GM23338 (cell line): ENCODE measurements around the gene WDR62. TPM values are rescaled to one million over a fixed set of nuclear protein-coding genes. Genes with fewer than 3 reads are reported as not detected.

ENCODE experiments used
- ATAC-seq: fragments of 200-7000 bp; cut with Tn5 transposase; 3 replicates; pipeline ENCODE4 v1.9.1; 2020
- DNase-seq: peaks from one replicate; pipeline ENCODE4 v3.0.0-alpha.2; 2015; ENCODE audit warnings: low spot score
- H2AFZ ChIP-seq: fragments of 200-600 bp; sonication (generic); 2 replicates; pipeline ENCODE4 v1.8.0; 2016; ENCODE audit warnings: antibody characterized with exemption, mild to moderate bottlenecking, moderate library complexity
- H3F3A ChIP-seq: fragments of 200-600 bp; sonication (generic); replicated peaks from 2 replicates; pipeline ENCODE4 v1.8.0; 2017; ENCODE audit warnings: antibody characterized with exemption, mixed run types, low read depth
- H3K27ac ChIP-seq: fragments of 200-600 bp; sonication (generic); 2 replicates; pipeline ENCODE4 v1.6.1; 2016; ENCODE audit warnings: low read depth
- H3K27me3 ChIP-seq: fragments of 200-600 bp; sonication (generic); 2 replicates; pipeline ENCODE4 v1.8.0; 2016; ENCODE audit warnings: mild to moderate bottlenecking, mixed run types, moderate library complexity; ENCODE audit not compliant: insufficient read depth
- H3K36me3 ChIP-seq: fragments of 200-600 bp; sonication (generic); 2 replicates; pipeline ENCODE4 v1.8.0; 2016; ENCODE audit warnings: mild to moderate bottlenecking; ENCODE audit not compliant: insufficient read depth
- H3K4me1 ChIP-seq: fragments of 200-600 bp; sonication (generic); 2 replicates; pipeline ENCODE4 v1.8.0; 2016; ENCODE audit warnings: mild to moderate bottlenecking, moderate library complexity; ENCODE audit not compliant: insufficient read depth
- H3K4me2 ChIP-seq: fragments of 200-600 bp; sonication (generic); 2 replicates; pipeline ENCODE4 v1.7.1; 2017; ENCODE audit warnings: mixed run types
- H3K4me3 ChIP-seq: fragments of 200-600 bp; sonication (generic); 2 replicates; pipeline ENCODE4 v1.6.1; 2016; ENCODE audit warnings: mixed run types
- H3K79me2 ChIP-seq: fragments of 200-600 bp; sonication (generic); replicated peaks from 2 replicates; pipeline ENCODE4 v1.8.0; 2017; ENCODE audit warnings: mild to moderate bottlenecking; ENCODE audit not compliant: insufficient read depth
- H3K9me2 ChIP-seq: fragments of 200-600 bp; sonication (generic); 2 replicates; pipeline ENCODE4 v1.8.0; 2017; ENCODE audit not compliant: insufficient read depth
- H4K20me1 ChIP-seq: fragments of 200-600 bp; sonication (generic); replicated peaks from 2 replicates; pipeline ENCODE4 v1.8.0; 2017; ENCODE audit warnings: mild to moderate bottlenecking; ENCODE audit not compliant: insufficient read depth
- H3K27ac Mint-ChIP-seq: 2 replicates; pipeline ENCODE4 v1.8.0; 2020; ENCODE audit warnings: inconsistent platforms, mild to moderate bottlenecking, moderate library complexity, mixed read lengths
- H3K27me3 Mint-ChIP-seq: 3 replicates; pipeline ENCODE4 v1.8.0; 2022; ENCODE audit warnings: low read depth, mild to moderate bottlenecking, moderate library complexity, mixed read lengths, inconsistent platforms; ENCODE audit not compliant: insufficient read depth, poor library complexity
- H3K36me3 Mint-ChIP-seq: 3 replicates; pipeline ENCODE4 v1.8.0; 2021; ENCODE audit warnings: low read depth, mild to moderate bottlenecking, inconsistent platforms, moderate library complexity, mixed read lengths
- H3K4me1 Mint-ChIP-seq: 3 replicates; pipeline ENCODE4 v1.8.0; 2020; ENCODE audit warnings: mild to moderate bottlenecking, inconsistent platforms, mixed read lengths
- H3K4me3 Mint-ChIP-seq: 3 replicates; pipeline ENCODE4 v1.8.0; 2021; ENCODE audit warnings: moderate library complexity, mild to moderate bottlenecking, inconsistent platforms, mixed read lengths
- H3K9me3 Mint-ChIP-seq: 3 replicates; pipeline ENCODE4 v1.8.0; 2020; ENCODE audit warnings: moderate library complexity, mild to moderate bottlenecking, inconsistent platforms, mixed read lengths
- CREB1 ChIP-seq: fragments of 250-450 bp; sonication (Bioruptor Pico); IDR thresholded peaks from 2 replicates; pipeline ENCODE4 v1.5.0; 2020; ENCODE audit warnings: low read depth, mild to moderate bottlenecking, moderate library complexity
- CTCF ChIP-seq, 2 experiments: fragments of 200-600 bp in 1 of 2; sonication (generic) in 1 of 2; conservative IDR thresholded peaks; 2 replicates each; pipeline versions ENCODE4 v1.5.1 to v1.6.1; 2016 to 2017; ENCODE audit warnings: antibody characterized with exemption in 2 of 2, low read depth in 2 of 2, mild to moderate bottlenecking in 2 of 2, moderate library complexity in 1 of 2
- EZH2 ChIP-seq: fragments of 200-600 bp; sonication (generic); IDR thresholded peaks from one replicate; pipeline ENCODE4 v1.8.0; 2017; ENCODE audit warnings: antibody characterized with exemption, mild to moderate bottlenecking, low read depth; ENCODE audit not compliant: unreplicated experiment
- EZH2phosphoT487 ChIP-seq: fragments of 200-600 bp; sonication (generic); IDR thresholded peaks from one replicate; pipeline ENCODE4 v1.8.1; 2018; ENCODE audit warnings: antibody characterized with exemption; ENCODE audit not compliant: unreplicated experiment
- NANOG ChIP-seq: IDR thresholded peaks from 2 replicates; pipeline ENCODE4 v1.6.1; 2016; ENCODE audit warnings: antibody characterized with exemption, borderline replicate concordance
- POLR2AphosphoS5 ChIP-seq: IDR thresholded peaks from 2 replicates; pipeline ENCODE4 v1.6.1; 2016; ENCODE audit warnings: antibody characterized with exemption, low read depth
- ZNF114 ChIP-seq: fragments of 250-450 bp; sonication (Bioruptor Pico); IDR thresholded peaks from 2 replicates; pipeline ENCODE4 v1.5.0; 2020; ENCODE audit warnings: mild to moderate bottlenecking, moderate library complexity
- ZNF331 ChIP-seq: fragments of 250-450 bp; sonication (Bioruptor Pico); IDR thresholded peaks from 2 replicates; pipeline ENCODE4 v1.5.0; 2020; ENCODE audit warnings: low read depth, mild to moderate bottlenecking, moderate library complexity
- ZNF462 ChIP-seq: fragments of 250-450 bp; sonication (Bioruptor Pico); IDR thresholded peaks from 2 replicates; pipeline ENCODE4 v1.5.0; 2020; ENCODE audit warnings: mild to moderate bottlenecking, moderate library complexity
- polyA plus RNA-seq: library from polyadenylated mRNA; unstranded; fragments of >200 nt; fragmentation: Nextera tagmentation; extraction: Ambion mirVana; gene quantifications from 2 replicates; pipeline ENCODE4 v1.2.1, GENCODE V29; 2016
- total RNA-seq: library from RNA; depleted of rRNA; stranded (reverse); fragments of >200 nt; shearing (Covaris generic); gene quantifications from 2 replicates; pipeline ENCODE4 v1.2.3, GENCODE V29; 2014

Gene WDR62
- total and polyA plus RNA-seq, 2 experiments from 2014 or later = 14.1 to 45.4 TPM

DNA sequence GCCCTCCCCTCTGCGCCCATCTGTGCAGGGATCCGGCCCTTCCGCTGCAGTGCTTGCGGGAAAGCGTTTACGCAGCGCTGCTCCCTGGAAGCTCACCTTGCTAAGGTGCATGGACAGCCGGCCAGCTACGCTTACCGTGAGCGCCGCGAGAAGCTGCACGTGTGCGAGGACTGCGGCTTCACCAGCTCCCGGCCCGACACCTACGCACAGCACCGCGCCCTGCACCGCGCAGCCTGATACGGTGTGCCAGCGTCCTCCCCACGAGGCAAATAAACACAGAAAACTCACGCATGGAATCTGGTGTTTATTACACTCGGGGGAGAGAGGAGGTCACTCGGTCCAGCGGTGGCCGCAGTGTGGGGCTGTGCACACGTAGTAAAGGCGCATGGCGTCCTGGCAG, 58.7 kb downstream of the WDR62 start:
- peaks cover 31% of the 10 kb centered on the region for H3K4me1 Mint-ChIP-seq
- peak overlapping the region; percentile 99 for H3K4me3 Mint-ChIP-seq
- H3K27ac Mint-ChIP-seq = peak overlapping the region; percentile 98; the same call in 1 of the 2 replicates
- Histone ChIP-seq H3K27ac (no peak overlapping the region), H2AFZ (no peak overlapping the region), H3K9me2 (no peaks in the 10 kb centered on the region), H3K36me3 (no peaks in the 10 kb centered on the region; the same call in 1 of the 2 replicates), H3K79me2 (peaks cover 22% of the 10 kb centered on the region), H3F3A (peaks cover 26% of the 10 kb centered on the region), H3K27me3 (no peaks in the 10 kb centered on the region), H3K4me2 (peak overlapping the region; percentile 99), H4K20me1 (peaks cover 10% of the 10 kb centered on the region; the same call in 1 of the 2 replicates), H3K4me1 (peaks cover 20% of the 10 kb centered on the region), H3K4me3 (peak overlapping the region; percentile 98)
- DNase-seq (no peak), ATAC-seq (no peak)
- TF ChIP-seq NANOG = no peak
- no peak for TF ChIP-seq ZNF114 (CRISPR knock-in tag)
- TF ChIP-seq EZH2phosphoT487 = no peak
- no peak for TF ChIP-seq ZNF331 (CRISPR knock-in tag)
- no peak for TF ChIP-seq POLR2AphosphoS5
- no peak for TF ChIP-seq CTCF (conservative IDR thresholded peaks at IDR 0.05; ENCODE audit: low read depth in 2 of 2)
- TF ChIP-seq CREB1 (CRISPR knock-in tag) = no peak
- TF ChIP-seq EZH2 = no peak
- TF ChIP-seq ZNF462 (CRISPR knock-in tag) = no peak
- peaks cover 43% of the 10 kb centered on the region for H3K36me3 Mint-ChIP-seq
- H3K27me3 Mint-ChIP-seq = peaks cover 22% of the 10 kb centered on the region
- no peaks in the 10 kb centered on the region; the same call in 2 of the 3 replicates for H3K9me3 Mint-ChIP-seq
